Glomerular visceral epithelial cell (primary cell): Measurements from ENCODE around the gene PTGIS.

Source experiments
- DNase-seq: peaks from one replicate; pipeline ENCODE4 v3.0.0-alpha.2; 2016; ENCODE audit errors: extremely low spot score

Gene PTGIS

DNA sequence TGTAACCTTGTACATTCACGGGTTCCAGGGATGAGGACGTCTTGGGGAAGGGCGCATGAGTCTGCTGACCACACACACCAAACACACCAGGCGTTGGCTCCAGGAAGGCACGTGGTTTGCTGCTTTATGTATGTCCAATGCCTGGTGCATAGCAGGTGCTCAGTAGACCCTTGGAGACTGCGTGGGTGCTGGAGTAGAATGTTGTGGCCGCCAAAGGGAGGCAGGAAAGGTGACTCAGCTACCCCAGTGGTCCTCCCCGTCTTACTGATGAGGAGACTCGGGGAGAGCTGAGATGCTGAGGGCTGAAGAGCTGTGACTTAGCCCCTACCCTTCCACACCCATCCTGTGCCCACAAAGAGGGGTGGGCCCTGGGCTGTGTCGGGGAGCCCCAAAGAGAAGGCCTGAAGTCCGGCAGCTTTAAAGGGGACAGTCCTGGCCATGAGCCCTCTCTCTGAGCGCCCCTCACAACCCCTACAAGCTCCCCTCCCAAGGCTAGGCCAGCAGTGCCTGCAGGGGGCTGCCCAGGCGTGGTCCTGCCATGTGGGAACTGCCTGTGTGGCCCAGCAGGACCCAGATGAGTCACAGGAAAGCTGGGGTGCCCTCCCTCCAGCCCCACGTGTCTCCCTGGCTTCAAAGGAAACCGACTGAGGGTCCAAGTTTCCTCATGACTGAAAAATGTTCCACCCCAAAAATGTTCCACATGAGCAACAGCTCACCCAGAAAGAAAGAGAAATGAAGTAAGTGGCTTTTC lies 28.0 kb upstream of the PTGIS start:
- peak; percentile 97 for DNase-seq

DNA sequence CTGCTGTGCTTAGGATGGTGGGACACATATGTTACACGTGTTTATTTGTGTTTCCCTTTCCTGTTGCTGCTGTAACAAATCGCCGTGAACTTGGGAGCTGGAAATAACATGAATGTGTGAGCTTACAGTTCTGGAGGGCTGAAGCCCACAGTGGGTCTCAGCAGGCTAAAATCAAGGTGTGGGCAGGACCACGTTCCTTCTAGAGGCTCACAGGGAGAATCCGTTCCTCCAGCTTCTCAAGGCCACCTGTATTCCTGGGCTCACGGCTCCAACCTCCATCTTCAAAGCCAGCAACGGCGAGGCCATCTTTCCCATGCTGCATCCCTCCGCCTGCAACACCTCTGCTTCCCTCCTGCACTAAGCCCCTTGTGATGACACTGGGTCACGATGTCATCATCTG lies 27.4 kb upstream of the PTGIS start:
- no peak for DNase-seq

GRCh38 chr20:49594931-49595315 lies 27.0 kb upstream of the PTGIS start:
- no peak for DNase-seq

DNA sequence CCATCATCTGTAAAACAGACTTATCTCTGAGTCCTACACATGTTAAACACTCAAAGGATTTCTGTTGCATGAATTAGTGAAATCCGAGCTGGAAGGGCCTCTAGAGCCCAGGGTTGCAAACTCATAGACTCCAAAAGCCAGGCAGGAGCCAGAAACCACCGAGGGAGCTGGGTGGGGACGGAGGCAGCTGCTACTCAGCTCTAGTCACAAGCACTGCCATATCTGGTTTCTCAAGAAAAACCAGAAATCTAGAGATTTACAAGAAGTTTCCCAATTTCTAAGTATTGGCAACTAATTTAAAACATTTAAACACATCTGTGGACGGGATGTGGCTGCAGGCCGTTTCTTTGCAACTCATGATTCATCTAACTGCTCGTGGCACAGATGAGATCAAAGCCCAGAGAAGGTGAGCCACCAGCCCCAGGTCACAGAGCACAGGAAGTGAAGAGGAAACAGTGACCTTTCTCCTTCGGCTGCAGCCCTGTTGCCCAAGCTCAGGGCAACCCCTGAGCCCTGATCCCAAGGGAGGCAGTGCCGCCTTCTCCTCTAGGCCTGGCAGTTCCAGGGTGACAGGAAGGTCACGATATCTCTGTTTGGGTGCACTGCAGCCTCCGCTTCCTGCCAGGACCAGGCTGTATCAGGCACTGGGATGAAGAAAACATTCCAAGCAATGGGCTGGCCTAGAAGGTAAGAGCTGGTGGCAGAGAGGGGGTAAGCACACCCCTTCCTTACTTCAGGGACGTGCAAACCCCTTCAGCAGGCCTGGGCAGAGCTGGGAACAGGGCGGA lies 26.4 kb upstream of the PTGIS start:
- DNase-seq, result no peak

DNA sequence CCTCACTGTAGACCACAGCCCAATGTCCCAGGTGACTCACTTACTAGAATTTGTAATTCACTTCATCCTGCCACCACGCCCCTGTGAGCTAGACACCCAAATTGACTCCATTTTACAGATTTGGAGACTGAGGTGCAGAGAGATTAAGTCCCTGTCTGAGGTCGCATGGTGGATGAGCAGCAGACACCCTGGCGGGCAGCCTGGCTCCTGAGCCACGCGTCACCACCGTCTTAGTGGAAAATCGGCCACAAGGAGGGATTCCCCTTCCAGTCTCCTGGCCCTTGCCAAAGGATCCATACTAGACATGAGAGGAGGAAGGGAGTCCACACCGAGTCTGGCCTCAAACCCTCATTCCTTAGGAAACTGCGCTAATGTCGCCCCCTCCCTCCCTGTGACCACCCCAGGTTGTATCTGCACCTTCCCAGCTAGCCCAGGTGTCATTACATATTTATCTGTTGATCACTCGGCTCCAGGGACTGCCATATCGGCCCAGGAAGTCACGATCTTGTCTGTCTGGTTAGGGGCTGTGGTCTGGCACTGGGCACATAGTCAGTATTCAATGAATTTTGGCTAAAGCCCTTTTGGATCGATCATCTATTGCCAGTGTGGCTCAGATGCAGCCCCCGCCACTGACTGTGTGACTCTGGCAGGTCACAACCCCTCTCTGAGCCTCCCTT lies 25.7 kb upstream of the PTGIS start:
- peak; percentile 35 for DNase-seq

GRCh38 chr20:49592120-49592519 lies 24.2 kb upstream of the PTGIS start:
- DNase-seq, result no peak

- no peak for DNase-seq
Observed at GRCh38 chr20:49591217-49591865, 23.4 kb upstream of the PTGIS start.

- no peak for DNase-seq
Observed at GRCh38 chr20:49590163-49591017, 22.5 kb upstream of the PTGIS start.

- no peak for DNase-seq
Observed at GRCh38 chr20:49589747-49590146, 21.8 kb upstream of the PTGIS start.

DNA sequence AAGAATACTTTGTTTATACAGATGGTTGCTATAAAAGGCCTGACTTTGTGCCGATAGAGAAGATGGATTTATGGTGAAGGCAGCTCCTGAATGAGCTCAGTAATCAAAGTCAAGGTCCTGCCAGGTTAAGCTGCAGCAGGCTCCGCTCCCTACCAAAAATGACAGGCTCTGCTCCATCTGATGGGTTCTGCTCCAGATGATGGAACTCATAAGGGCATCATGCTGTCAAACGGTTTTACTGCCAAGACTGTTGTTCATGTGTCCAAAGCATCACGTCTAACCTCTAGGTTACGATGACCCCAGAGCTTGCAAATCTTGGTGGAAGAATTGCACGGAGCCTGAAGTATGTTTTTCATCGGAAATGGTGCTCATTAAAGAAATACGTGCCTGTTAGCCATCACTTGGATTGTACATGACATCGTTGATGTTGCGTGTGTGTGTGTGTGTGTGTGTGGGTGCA lies 19.2 kb upstream of the PTGIS start:
- no peak for DNase-seq

- DNase-seq, result no peak
Observed at GRCh38 chr20:49585585-49586245, 17.8 kb upstream of the PTGIS start.

DNA sequence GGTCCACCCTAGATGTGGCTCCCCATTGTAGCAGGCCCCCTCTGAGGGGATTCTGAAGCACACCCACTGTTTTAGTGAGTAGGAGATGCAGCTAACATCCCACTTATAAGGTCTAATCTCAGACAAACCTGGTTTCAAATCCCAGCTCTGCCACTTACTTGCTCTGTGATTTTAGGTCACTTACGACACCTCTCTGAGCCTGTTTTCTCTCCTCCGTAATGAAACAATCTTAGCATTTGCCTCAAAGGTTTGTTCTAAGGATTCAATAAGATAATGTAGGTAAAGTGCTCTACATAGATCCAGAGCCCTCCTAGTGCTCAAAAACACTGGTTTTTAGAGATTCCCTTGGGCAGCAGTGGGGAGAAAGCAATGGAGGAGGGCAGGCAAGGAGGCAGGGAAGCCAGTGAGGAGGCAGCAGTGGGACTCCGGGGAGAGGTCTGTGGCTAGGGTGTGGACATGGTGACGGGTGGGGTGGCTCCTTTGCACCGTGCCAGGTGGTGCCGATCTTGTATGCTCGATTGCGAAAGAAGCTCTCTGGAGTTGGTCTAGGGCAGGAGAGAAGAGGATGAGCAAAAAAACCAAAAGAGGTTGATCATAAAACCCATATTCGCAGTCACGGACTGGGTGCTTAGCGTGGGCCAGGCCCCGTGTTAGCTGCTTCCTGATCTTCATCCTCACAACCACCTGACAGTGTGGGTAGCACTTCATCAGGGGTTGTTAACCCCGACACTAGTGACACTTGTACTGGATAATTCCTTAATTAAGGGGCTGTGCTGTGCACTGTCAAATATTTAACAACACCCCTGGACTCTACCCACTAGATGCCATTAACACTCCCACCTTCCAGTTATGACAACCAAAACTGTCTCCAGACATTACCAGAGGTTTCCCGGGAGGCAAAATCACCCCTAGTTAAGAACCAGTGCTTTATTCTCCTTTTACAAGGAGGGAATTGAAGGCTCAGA lies 16.8 kb upstream of the PTGIS start:
- DNase-seq, result no peak

DNA sequence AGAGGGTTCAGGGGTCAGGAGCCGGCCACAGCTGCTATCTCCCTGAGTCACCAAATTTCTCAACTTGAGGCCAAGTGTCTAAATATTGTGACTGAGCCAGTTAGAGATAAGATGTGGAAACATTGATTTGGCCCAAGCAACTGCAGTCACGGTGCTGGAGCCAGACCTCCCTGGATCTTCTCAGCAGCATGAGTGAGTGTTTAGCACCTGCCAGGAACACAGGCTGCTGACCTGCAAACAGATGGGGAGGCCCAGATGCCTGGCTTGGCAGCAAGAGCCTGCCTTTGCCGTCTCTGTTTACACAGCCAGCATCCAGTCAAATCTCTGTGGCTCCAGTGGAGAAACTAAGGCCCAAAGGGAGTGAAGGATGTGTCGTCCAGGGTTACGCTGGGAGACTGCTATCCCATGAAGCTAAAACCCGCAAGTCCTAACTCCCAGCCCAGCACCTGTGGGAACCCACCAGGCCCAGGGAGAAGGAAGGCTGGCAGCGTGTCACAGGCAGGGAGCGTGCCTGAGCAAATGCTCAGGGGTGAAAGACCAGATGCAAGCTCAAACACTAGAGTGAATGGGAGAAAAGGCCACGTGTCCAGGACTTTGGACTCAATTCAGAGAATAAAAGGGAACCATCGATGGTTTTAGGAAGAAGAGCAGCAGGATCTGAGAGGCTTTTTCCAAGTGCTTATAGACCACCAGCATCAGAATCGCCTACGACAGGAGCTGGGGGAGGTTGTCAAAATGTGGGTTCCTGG lies 15.9 kb upstream of the PTGIS start:
- peak; percentile 59 for DNase-seq

GRCh38 chr20:49583343-49583668 lies 15.4 kb upstream of the PTGIS start:
- no peak for DNase-seq

DNA sequence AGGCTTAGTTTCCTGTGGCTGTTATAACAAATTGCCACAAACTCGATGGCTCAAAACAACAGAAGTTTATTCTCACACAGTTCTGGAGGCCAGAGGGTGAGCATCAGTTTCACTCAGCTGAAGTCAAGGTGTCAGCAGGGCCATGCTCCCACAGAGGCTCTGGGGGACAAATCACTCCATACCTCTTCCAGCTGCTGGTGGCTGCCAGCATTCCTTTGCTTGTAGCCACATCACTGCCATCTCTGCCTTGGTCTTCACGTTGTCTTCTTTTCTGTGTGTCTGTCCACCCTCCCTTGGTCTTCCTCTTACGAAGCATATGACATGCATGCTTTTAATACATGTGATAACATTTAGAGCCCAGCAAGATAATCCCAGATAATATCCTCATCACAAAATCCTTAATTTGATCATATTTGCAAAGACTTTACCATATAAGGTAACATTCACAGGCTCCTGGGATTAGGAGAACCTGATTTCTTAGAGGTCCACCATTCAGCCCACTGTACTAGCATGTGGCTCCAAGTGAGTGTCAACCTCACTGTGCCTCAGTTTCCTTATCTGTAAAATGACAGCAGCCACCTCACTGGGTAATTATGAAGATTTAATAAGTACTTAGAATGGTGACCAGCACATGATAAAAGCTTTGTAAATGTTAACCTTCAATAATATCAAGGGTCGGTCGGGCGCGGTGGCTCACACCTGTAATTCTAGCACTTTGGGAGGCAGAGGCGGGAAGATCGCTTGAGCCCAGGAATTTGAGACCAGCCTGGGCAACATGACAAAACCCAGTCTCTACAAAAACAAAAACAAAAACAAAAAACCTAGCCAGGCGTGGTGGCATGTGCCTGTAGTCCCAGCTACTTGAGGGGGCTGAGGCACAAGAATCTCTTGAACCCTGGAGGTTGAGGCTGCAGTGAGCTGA lies 14.7 kb upstream of the PTGIS start:
- no peak for DNase-seq

DNA sequence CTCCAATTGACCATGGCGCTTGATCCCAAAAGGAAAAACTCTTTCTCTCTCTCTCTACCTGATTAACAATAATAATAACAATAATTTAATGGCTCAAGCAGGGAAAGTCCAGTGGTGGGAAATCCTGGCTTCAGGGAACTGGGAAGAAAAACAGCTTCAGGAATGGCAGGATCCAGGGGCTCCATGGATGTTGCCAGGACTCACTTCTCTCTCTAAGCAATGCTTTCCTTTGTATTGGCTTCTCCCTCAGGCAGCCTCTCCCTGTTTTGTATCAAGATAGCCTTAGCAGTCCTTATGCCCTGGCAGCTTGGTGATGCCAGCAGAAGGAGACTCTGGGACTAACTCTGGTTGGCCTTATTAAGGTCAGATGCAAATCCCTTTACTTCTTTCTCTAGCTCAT lies 13.5 kb upstream of the PTGIS start:
- no peak for DNase-seq

DNA sequence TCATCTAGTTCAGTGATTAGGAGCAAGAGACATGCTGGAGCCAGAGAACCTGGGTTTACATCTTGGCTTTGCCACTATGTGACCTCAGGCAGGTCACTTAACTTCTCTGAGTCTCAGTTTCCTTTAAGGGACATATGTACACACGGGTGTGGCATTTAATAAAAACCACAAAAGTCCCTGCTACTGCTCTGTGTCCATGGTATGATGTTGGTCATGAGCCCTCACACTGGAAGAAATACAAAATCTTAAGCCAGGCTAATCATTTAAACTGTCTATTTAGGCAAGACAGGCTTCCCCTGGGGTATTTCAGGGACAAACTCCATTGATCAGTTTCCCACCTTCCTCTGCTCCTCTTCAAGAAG lies 12.9 kb upstream of the PTGIS start:
- DNase-seq, result no peak
